T47D (cell line): ENCODE measurements around the gene CDK16.

Source experiments
- DNase-seq, 2 experiments: peaks; one replicate each; pipeline versions ENCODE4 v3.0.0 to v3.0.0-alpha.2; 2011 to 2012; ENCODE audit warnings: low read depth in 1 of 2, low spot score in 1 of 2
- JUND ChIP-seq: IDR thresholded peaks from 2 replicates; pipeline ENCODE4 v1.6.1; 2012; ENCODE audit warnings: low read depth
- in situ Hi-C: cut with HindIII; loops from 2 replicates; pipeline ENCODE4 v1.10.0; 2016; ENCODE audit warnings: low sequenced_read_pairs, low pct_unique_long_range_greater_than_20kb

CDK16 gene

GRCh38 chrX:47201345-47201944 lies 17.0 kb upstream of the CDK16 start:
- in situ Hi-C loops = no loop called here
- no peak for DNase-seq
- TF ChIP-seq JUND = no peak

- no peak for DNase-seq
- in situ Hi-C loops = no loop called here
- TF ChIP-seq JUND = no peak
These were observed 16.2 kb upstream of the CDK16 start for GRCh38 chrX:47202316-47202715.

- in situ Hi-C loops = no loop called here
- TF ChIP-seq JUND = no peak
These were observed 15.6 kb upstream of the CDK16 start for GRCh38 chrX:47202877-47203276.

GRCh38 chrX:47204970-47205369 lies 13.5 kb upstream of the CDK16 start:
- DNase-seq = no peak
- in situ Hi-C loops = no loop called here
- TF ChIP-seq JUND = no peak

More at GRCh38 chrX:47202877-47203276, 15.6 kb upstream of the CDK16 start:
- DNase-seq = no peak

GRCh38 chrX:47206316-47206715 lies 12.2 kb upstream of the CDK16 start:
- no peak for DNase-seq
- in situ Hi-C loops = no loop called here
- TF ChIP-seq JUND = no peak

GRCh38 chrX:47208108-47208507 lies 10.4 kb upstream of the CDK16 start:
- DNase-seq = no peak
- no peak for TF ChIP-seq JUND
- in situ Hi-C loops = no loop called here

- in situ Hi-C loops = no loop called here
These were observed 8.8 kb upstream of the CDK16 start for GRCh38 chrX:47209508-47210238.

GRCh38 chrX:47210661-47211425 lies 7.6 kb upstream of the CDK16 start:
- TF ChIP-seq JUND = no peak
- DNase-seq = no peak
- in situ Hi-C loops = no loop called here

More at GRCh38 chrX:47209508-47210238, 8.8 kb upstream of the CDK16 start:
- DNase-seq = no peak
- no peak for TF ChIP-seq JUND

- in situ Hi-C loops = no loop called here
- no peak for DNase-seq
- no peak for TF ChIP-seq JUND
These were observed 5.8 kb upstream of the CDK16 start for GRCh38 chrX:47212381-47213293.

GRCh38 chrX:47214435-47215077 lies 3.9 kb upstream of the CDK16 start:
- TF ChIP-seq JUND = no peak
- DNase-seq = no peak
- in situ Hi-C loops = no loop called here

- in situ Hi-C loops = no loop called here
- no peak for DNase-seq
- TF ChIP-seq JUND = no peak
These were observed 3.1 kb upstream of the CDK16 start for GRCh38 chrX:47215291-47215900.

GRCh38 chrX:47216393-47216925 lies 2.0 kb upstream of the CDK16 start:
- in situ Hi-C loops = no loop called here
- TF ChIP-seq JUND = no peak
- no peak for DNase-seq
